ENCODE results near the gene FATE1. TPM values are rescaled to one million over a fixed set of nuclear protein-coding genes. Genes with fewer than 3 reads are reported as not detected.

FATE1 gene
- total RNA-seq, 1 donor from 2014 or later: not detected

- no peaks in the 10 kb centered on the region for H3K27me3 ChIP-seq (ENCODE audit: control insufficient read depth, insufficient read depth, low read length)
- no peak overlapping the region for H3K4me3 ChIP-seq (ENCODE audit: low read depth, low read length)
- H3K36me3 ChIP-seq (ENCODE audit: control insufficient read depth, insufficient read depth, low read length): no peaks in the 10 kb centered on the region
- TF ChIP-seq CTCF (IDR thresholded peaks at IDR 0.05; ENCODE audit: insufficient read depth, low read length, poor library complexity, severe bottlenecking): no peak
- no peak for DNase-seq (ENCODE audit: low read depth)
Measured at GRCh38 chrX:151687635-151688034, 28.2 kb upstream of the FATE1 start.

- H3K36me3 ChIP-seq (ENCODE audit: control insufficient read depth, insufficient read depth, low read length): no peaks in the 10 kb centered on the region
- DNase-seq (ENCODE audit: low read depth): no peak
Measured at GRCh38 chrX:151688695-151689094, 27.1 kb upstream of the FATE1 start.

GRCh38 chrX:151692825-151693224 is 23.0 kb upstream of the FATE1 start:
- Histone ChIP-seq H3K27me3 (ENCODE audit: control insufficient read depth, insufficient read depth, low read length) (no peaks in the 10 kb centered on the region), H3K36me3 (ENCODE audit: control insufficient read depth, insufficient read depth, low read length) (no peaks in the 10 kb centered on the region), H3K4me3 (ENCODE audit: low read depth, low read length) (no peak overlapping the region)
- TF ChIP-seq CTCF (IDR thresholded peaks at IDR 0.05; ENCODE audit: insufficient read depth, low read length, poor library complexity, severe bottlenecking): no peak
- DNase-seq (ENCODE audit: low read depth): no peak

More at GRCh38 chrX:151688695-151689094, 27.1 kb upstream of the FATE1 start:
- Histone ChIP-seq H3K27me3 (ENCODE audit: control insufficient read depth, insufficient read depth, low read length) (no peaks in the 10 kb centered on the region), H3K4me3 (ENCODE audit: low read depth, low read length) (no peak overlapping the region)
- no peak for TF ChIP-seq CTCF (IDR thresholded peaks at IDR 0.05; ENCODE audit: insufficient read depth, low read length, poor library complexity, severe bottlenecking)

GRCh38 chrX:151694121-151694520 is 21.7 kb upstream of the FATE1 start:
- Histone ChIP-seq H3K36me3 (ENCODE audit: control insufficient read depth, insufficient read depth, low read length) (no peaks in the 10 kb centered on the region), H3K27me3 (ENCODE audit: control insufficient read depth, insufficient read depth, low read length) (no peaks in the 10 kb centered on the region), H3K4me3 (ENCODE audit: low read depth, low read length) (no peak overlapping the region)
- DNase-seq (ENCODE audit: low read depth): no peak
- no peak for TF ChIP-seq CTCF (IDR thresholded peaks at IDR 0.05; ENCODE audit: insufficient read depth, low read length, poor library complexity, severe bottlenecking)

GRCh38 chrX:151694661-151695582 is 20.9 kb upstream of the FATE1 start, which contains the start of gene PRRG3:
Gene PRRG3 (plus strand): TSS chrX:151695458. CDS start chrX:151698815, 3,357 bp downstream.
- H3K4me3 ChIP-seq (ENCODE audit: low read depth, low read length): no peak within 1 kb of the TSS
- no peak for TF ChIP-seq CTCF (IDR thresholded peaks at IDR 0.05; ENCODE audit: insufficient read depth, low read length, poor library complexity, severe bottlenecking)
- DNase-seq (ENCODE audit: low read depth): no peak
- H3K36me3 ChIP-seq (ENCODE audit: control insufficient read depth, insufficient read depth, low read length): no peaks in the 10 kb centered on the region
- no peaks in the 10 kb centered on the region for H3K27me3 ChIP-seq (ENCODE audit: control insufficient read depth, insufficient read depth, low read length)

Measured in kidney epithelial cell (primary cell).